ENCODE data around the gene CD19. TPM values are rescaled to one million over a fixed set of nuclear protein-coding genes. Genes with fewer than 3 reads are reported as not detected.

CD19 gene
- total and polyA plus RNA-seq, 2 of the 8 experiments (the other 6 are each of a cell fraction or from before 2014, with no cell fraction given), result 0.57 to 0.65 TPM

DNA sequence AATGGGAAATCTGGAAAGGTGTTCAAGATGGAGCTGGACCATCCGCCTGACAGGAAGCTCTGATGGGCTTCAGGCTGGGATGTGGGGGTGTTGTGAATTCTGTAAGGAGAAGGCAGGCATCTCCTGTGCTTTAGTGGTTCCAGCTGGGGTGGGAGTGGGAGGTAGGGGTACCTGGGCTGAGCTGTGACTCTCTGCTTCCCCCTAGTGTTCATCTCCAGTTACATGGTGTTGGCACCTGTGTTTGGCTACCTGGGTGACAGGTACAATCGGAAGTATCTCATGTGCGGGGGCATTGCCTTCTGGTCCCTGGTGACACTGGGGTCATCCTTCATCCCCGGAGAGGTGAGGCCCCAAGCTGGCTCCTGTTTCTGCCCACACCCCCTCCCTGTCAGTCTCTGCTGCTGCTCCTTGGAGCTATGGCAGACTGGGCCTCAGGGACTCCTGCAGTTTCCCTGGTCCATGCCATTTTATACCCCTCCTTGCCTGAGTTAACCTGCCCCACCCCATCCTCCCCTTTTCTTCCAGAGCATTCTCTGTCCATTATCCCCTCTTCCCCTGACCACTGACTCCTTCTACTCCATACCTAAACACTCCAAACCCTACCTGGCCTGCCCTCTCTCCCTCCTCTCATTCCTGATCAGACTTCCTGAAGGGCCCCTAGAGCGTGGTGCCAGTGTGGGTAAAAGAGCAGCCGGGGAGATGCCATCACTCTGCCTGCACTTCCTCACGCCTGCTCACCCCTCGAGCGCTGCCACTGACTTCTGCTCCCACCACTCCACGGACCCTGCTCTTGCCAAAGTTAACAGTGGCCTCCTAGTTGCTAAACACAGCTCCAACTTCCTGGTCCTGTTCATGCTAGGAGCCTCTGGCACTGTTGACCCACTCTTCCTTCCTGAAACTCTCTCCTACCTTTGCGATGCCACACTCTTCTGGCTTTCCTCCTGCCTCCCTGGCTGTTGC is 46.2 kb downstream of the CD19 start:
- ChIA-PET POLR2A (ENCODE audit: partially characterized antibody) (interaction anchor here (0.6 to 1.9 kb wide), 9 partner anchors 8 to 156 kb away, joined by 3 to 10 read pairs (median 4); partner anchors contain the start of gene ATXN2L), CTCF (ENCODE audit: partially characterized antibody) (interaction anchor here (0.5 to 4.6 kb wide), 25 partner anchors 9 to 657 kb away, joined by 3 to 25 read pairs (median 4); partner anchors contain the start of gene NFATC2IP)
- no peak overlapping the region for H3K4me3 ChIP-seq (ENCODE audit: extremely low read depth in 1 of 4, insufficient read depth in 2 of 4, low read depth in 3 of 4, low read length in 4 of 4)
- H4K91ac ChIP-seq (replicated peaks; ENCODE audit: insufficient read length, low read length), result no peak overlapping the region
- peaks cover 0 to 8% of the 10 kb centered on the region in 2 experiments; a peak in 1 of 4 replicates for H3K79me2 ChIP-seq (ENCODE audit: control insufficient read depth in 1 of 2, insufficient read depth in 2 of 2, low read length in 2 of 2)
- peaks cover 2 to 4% of the 10 kb centered on the region in 2 experiments for H4K20me1 ChIP-seq (replicated peaks in 1 of 2; ENCODE audit: control insufficient read depth in 1 of 2, insufficient read depth in 2 of 2, low read length in 2 of 2)
- H3K27ac ChIP-seq (ENCODE audit: low read depth, low read length), result no peak overlapping the region
- peaks cover 5 to 7% of the 10 kb centered on the region in 2 experiments; a peak in 2 of 4 replicates for H3K9me3 ChIP-seq (ENCODE audit: insufficient read depth in 2 of 2, low read depth in 1 of 2, low read length in 1 of 2)
- H3K9ac ChIP-seq (replicated peaks in 1 of 4; ENCODE audit: extremely low read depth in 1 of 4, low read depth in 3 of 4, low read length in 3 of 4), result no peak overlapping the region
- H3K23ac ChIP-seq (ENCODE audit: insufficient read length), result no peak overlapping the region
- no peak overlapping the region for H2AK5ac ChIP-seq (ENCODE audit: low read depth, low read length)
- no peak overlapping the region for H3K4me2 ChIP-seq (ENCODE audit: insufficient read depth in 1 of 2, low read depth in 2 of 2, low read length in 2 of 2)
- H4K5ac ChIP-seq (ENCODE audit: insufficient read length, low read depth, low read length), result no peak overlapping the region
- no peak overlapping the region for H2BK20ac ChIP-seq (ENCODE audit: low read length)
- H3K4me1 ChIP-seq (replicated peaks in 1 of 4; ENCODE audit: control insufficient read depth in 3 of 4, insufficient read depth in 4 of 4, low read length in 3 of 4), result peaks cover 0 to 7% (median 3%) of the 10 kb centered on the region in 4 experiments; a peak in 5 of 7 replicates
- peaks cover 0 to 16% (median 3%) of the 10 kb centered on the region in 4 experiments; a peak in 2 of 8 replicates for H3K36me3 ChIP-seq (ENCODE audit: control insufficient read depth in 2 of 4, insufficient read depth in 4 of 4, low read length in 3 of 4)
- H2BK15ac ChIP-seq (ENCODE audit: low read length), result peak overlapping the region; percentile 46; the same call in 1 of the 2 replicates
- no peaks in the 10 kb centered on the region for H3K27me3 ChIP-seq (replicated peaks in 1 of 4; ENCODE audit: control insufficient read depth in 3 of 4, extremely low read depth in 1 of 4, insufficient read depth in 3 of 4, low read length in 3 of 4)
- H3K4ac ChIP-seq (replicated peaks; ENCODE audit: insufficient read length, low read depth, low read length), result no peak overlapping the region
- no peak for FAIRE-seq
- H3K56ac ChIP-seq (replicated peaks; ENCODE audit: insufficient read length, low read depth, low read length), result no peak overlapping the region
- H2AFZ ChIP-seq (ENCODE audit: low read length), result no peak overlapping the region
- peak in 1 of 2 experiments; percentile 64 for DNase-seq (ENCODE audit: low read depth in 1 of 2, low spot score in 2 of 2)
- H4K8ac ChIP-seq (ENCODE audit: extremely low read depth, insufficient read depth, low read length), result no peak overlapping the region
- H3K14ac ChIP-seq (ENCODE audit: insufficient read length), result no peak overlapping the region
- 84% methylated on average over 11 of the region's 11 CpGs; no CpG with 5 or more reads in 1 of the 2 experiments for WGBS, 2 experiments (ENCODE audit: extremely low coverage in 1 of 2, insufficient coverage in 1 of 2, insufficient read length in 1 of 2, insufficient replicate concordance in 2 of 2, low coverage in 1 of 2, low lambda C conversion rate in 2 of 2, missing lambda C conversion rate in 1 of 2)
- no peak overlapping the region for H3K18ac ChIP-seq (ENCODE audit: extremely low read depth, low read length)
- H2BK5ac ChIP-seq (ENCODE audit: low read depth, low read length), result no peak overlapping the region
- H2BK120ac ChIP-seq (replicated peaks; ENCODE audit: low read depth, low read length), result no peak overlapping the region
- H2BK12ac ChIP-seq (ENCODE audit: low read depth, low read length), result no peak overlapping the region
- peaks cover 4% of the 10 kb centered on the region; the same call in 1 of the 2 replicates for H3K79me1 ChIP-seq (ENCODE audit: low read depth, low read length)
- peaks cover 8% of the 10 kb centered on the region for H3K23me2 ChIP-seq (ENCODE audit: low read depth, low read length)
- no peak for TF ChIP-seq RXRA (IDR thresholded peaks at IDR 0.05; ENCODE audit: insufficient read depth, low read depth, low read length)
- TF ChIP-seq, protein P1, sequence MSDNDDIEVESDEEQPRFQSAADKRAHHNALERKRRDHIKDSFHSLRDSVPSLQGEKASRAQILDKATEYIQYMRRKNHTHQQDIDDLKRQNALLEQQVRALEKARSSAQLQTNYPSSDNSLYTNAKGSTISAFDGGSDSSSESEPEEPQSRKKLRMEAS (IDR thresholded peaks at IDR 0.05), result no peak
- no peak for TF ChIP-seq SRF (IDR thresholded peaks at IDR 0.05; ENCODE audit: low read depth, low read length)
- no peak for TF ChIP-seq EP300 (IDR thresholded peaks at IDR 0.05; ENCODE audit: borderline replicate concordance in 1 of 2, low read depth in 2 of 2, low read length in 2 of 2)
- TF ChIP-seq, protein P2, sequence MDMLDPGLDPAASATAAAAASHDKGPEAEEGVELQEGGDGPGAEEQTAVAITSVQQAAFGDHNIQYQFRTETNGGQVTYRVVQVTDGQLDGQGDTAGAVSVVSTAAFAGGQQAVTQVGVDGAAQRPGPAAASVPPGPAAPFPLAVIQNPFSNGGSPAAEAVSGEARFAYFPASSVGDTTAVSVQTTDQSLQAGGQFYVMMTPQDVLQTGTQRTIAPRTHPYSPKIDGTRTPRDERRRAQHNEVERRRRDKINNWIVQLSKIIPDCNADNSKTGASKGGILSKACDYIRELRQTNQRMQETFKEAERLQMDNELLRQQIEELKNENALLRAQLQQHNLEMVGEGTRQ (IDR thresholded peaks at IDR 0.05; ENCODE audit: low read length), result no peak
- TF ChIP-seq EZH2 (IDR thresholded peaks at IDR 0.05; ENCODE audit: low read depth, low read length, severe bottlenecking), result no peak
- TF ChIP-seq KDM4A (IDR thresholded peaks at IDR 0.05; ENCODE audit: low read depth, low read length, severe bottlenecking), result no peak

All from H1 (cell line).